NCI-H2081 treated with DMSO at 0.1 percent for 48 hours (cell line): ENCODE data around the gene PIEZO2.
"Not testable (repeated sequence)": the region's sequence is repeated elsewhere in the genome, so short reads cannot be mapped to it uniquely, and the experiment has no call there.

Experiments used
- DNase-seq: peaks from one replicate; lab custom pipeline; 2025; lab: John Stamatoyannopoulos, UW

Gene PIEZO2

GRCh38 chr18:11149441-11150270 is at the start of gene PIEZO2:
PIEZO2 (minus strand) TSS chr18:11149569; CDS start chr18:11148588, 981 bp downstream.
- DNase-seq, result no peak

- DNase-seq, result no peak
Observed at GRCh38 chr18:11183637-11184036, 34.3 kb upstream of the PIEZO2 start.

GRCh38 chr18:11181629-11182028 is 32.3 kb upstream of the PIEZO2 start:
- not testable (repeated sequence) for DNase-seq

GRCh38 chr18:11179959-11180519 is 30.7 kb upstream of the PIEZO2 start:
- DNase-seq, result no peak

GRCh38 chr18:11178951-11179549 is 29.7 kb upstream of the PIEZO2 start:
- no peak for DNase-seq

- no peak for DNase-seq
Observed at GRCh38 chr18:11177382-11177781, 28.0 kb upstream of the PIEZO2 start.

GRCh38 chr18:11176481-11176881 is 27.1 kb upstream of the PIEZO2 start:
- no peak for DNase-seq

- no peak for DNase-seq
Observed at GRCh38 chr18:11175266-11175979, 26.1 kb upstream of the PIEZO2 start.

- DNase-seq, result not testable (repeated sequence)
Observed at GRCh38 chr18:11174179-11174578, 24.8 kb upstream of the PIEZO2 start.

GRCh38 chr18:11167778-11168177 is 18.4 kb upstream of the PIEZO2 start:
- no peak for DNase-seq

GRCh38 chr18:11165952-11166351 is 16.6 kb upstream of the PIEZO2 start:
- no peak for DNase-seq

GRCh38 chr18:11165138-11165537 is 15.8 kb upstream of the PIEZO2 start:
- DNase-seq, result no peak

- no peak for DNase-seq
Observed at GRCh38 chr18:11163665-11164064, 14.3 kb upstream of the PIEZO2 start.

- no peak for DNase-seq
Observed at GRCh38 chr18:11162889-11163288, 13.5 kb upstream of the PIEZO2 start.

- no peak for DNase-seq
Observed at GRCh38 chr18:11162462-11162861, 13.1 kb upstream of the PIEZO2 start.

- no peak for DNase-seq
Observed at GRCh38 chr18:11160313-11160712, 10.9 kb upstream of the PIEZO2 start.

- no peak for DNase-seq
Observed at GRCh38 chr18:11159844-11160243, 10.5 kb upstream of the PIEZO2 start.

GRCh38 chr18:11156978-11157377 is 7.6 kb upstream of the PIEZO2 start:
- DNase-seq, result no peak

- DNase-seq, result no peak
Observed at GRCh38 chr18:11155034-11155759, 5.8 kb upstream of the PIEZO2 start.

- no peak for DNase-seq
Observed at GRCh38 chr18:11154368-11154989, 5.1 kb upstream of the PIEZO2 start.

- DNase-seq, result no peak
Observed at GRCh38 chr18:11153097-11153496, 3.7 kb upstream of the PIEZO2 start.

- DNase-seq, result no peak
Observed at GRCh38 chr18:11150271-11150615, 874 bp upstream of the PIEZO2 start.
